ENCODE data around the gene DIAPH3.

DNA sequence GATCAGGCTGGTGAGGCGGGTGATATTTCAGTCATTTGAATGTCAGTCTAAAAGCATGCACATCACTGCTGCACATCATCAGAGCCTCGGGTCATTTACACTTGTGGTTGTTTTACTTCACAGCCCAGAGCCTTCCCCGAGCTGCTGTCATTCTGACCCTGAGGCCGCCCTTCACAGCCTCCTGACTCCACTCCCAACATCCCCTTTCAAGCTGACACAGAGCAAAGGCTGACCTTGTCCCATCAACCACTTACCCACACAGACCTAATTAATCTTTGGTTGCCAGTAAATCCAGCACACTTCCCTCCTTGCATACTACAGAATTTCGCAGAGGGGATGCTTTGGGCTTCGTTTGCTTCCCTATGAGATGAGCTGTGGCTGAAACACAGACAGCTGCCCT is 528.1 kb downstream of the DIAPH3 start:
- TF ChIP-seq USF1 (CRISPR knock-in tag; IDR thresholded peaks at IDR 0.05) (no peak), CTCF (IDR thresholded peaks at IDR 0.05) (no peak)
- TF ChIP-seq, protein P1, sequence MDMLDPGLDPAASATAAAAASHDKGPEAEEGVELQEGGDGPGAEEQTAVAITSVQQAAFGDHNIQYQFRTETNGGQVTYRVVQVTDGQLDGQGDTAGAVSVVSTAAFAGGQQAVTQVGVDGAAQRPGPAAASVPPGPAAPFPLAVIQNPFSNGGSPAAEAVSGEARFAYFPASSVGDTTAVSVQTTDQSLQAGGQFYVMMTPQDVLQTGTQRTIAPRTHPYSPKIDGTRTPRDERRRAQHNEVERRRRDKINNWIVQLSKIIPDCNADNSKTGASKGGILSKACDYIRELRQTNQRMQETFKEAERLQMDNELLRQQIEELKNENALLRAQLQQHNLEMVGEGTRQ (CRISPR knock-in tag; IDR thresholded peaks at IDR 0.05): no peak
- TF ChIP-seq, protein P2, sequence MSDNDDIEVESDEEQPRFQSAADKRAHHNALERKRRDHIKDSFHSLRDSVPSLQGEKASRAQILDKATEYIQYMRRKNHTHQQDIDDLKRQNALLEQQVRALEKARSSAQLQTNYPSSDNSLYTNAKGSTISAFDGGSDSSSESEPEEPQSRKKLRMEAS (CRISPR knock-in tag; IDR thresholded peaks at IDR 0.05): no peak

All from WTC11 (cell line).